Measurements from ENCODE around the gene ELAVL2.

Gene ELAVL2

DNA sequence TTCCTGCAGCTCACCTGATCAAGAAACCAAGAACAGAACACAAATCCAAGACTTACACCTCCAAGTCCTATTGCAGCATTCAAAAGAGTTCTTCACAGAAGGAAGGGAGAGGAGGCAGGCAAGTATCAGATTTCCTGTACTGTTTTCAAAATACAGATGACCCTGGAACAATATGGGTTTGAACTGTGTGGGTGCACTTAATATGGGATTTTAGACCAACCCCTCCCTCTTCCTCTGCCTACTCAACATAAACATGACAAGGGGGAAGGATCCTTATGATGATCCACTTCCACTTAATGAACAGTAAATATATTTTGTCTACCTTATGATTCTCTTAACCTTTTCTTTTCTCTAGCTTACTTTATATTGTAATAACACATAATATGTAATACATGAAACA lies 104.6 kb downstream of the ELAVL2 start:
- DNase-seq = no peak

DNA sequence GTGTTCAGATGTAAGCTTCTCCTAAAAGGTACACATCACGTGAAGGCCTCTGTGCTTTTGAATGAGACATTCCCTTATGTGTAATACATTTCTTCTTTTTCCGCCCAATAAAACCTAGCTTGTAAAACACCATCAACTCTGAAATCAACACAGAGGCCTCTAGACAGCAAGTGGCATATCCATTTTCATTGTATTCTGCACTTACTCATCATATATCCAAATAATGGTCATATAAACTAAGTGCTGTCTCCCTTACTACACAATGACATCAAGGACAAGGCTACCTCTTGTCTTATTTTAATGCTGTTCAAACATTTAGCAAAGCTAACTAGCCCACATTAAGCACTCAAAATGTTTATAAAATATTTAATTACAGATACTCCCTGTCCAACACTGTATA lies 108.5 kb downstream of the ELAVL2 start:
- no peak for DNase-seq

GRCh38 chr9:23707249-23707648 lies 118.8 kb downstream of the ELAVL2 start:
- DNase-seq = no peak

DNA sequence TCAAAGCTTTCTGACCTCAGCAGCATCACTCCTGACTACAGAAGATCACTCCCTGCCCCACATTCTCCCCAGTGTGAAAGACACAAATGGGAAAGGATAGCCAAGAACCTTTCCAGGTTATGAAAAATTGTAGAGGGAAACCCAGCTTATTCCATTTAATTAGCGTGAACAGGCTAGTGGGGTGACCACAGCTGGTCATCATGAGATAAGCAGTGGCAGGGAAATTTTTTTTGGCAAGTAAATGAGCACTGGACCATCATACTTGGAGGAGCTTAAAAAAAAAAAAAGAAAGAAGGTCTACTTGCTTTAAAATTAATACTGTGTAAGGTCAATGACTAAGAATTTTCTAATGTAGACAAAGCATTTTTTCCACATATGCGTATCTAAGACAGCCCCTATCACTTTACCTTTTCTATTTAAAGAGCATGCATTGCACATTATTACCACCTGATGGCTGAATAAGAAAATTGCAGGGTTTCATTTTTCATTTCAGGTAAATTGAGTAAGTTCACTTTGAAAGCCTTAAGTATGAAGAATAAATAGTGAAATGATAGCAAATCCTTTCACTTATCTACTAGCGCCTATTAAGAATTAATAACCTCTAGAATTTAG lies 123.6 kb downstream of the ELAVL2 start:
- DNase-seq = no peak

DNA sequence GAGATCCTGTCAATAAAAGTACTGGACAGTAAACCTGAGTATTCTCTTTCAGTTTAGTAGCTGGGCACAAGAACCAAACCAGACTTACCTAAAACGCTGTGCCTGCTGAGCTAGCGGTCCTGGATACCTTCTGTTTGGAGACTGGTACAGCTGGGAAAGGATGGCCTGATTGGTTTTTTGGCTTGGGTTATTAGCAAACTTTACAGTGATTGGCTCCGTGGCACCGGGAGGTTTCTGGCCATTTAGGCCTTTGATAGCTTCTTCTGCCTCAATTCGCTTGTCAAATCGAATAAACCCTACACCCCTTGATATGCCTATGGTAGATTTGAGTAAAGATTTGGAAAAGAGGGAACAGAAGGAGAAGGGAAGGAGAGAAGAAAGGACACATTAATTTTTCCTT lies 124.7 kb downstream of the ELAVL2 start:
- DNase-seq = no peak

- no peak for DNase-seq
Observed at GRCh38 chr9:23700359-23700758, 125.7 kb downstream of the ELAVL2 start.

- no peak for DNase-seq
Observed at GRCh38 chr9:23698161-23698560, 127.9 kb downstream of the ELAVL2 start.

DNA sequence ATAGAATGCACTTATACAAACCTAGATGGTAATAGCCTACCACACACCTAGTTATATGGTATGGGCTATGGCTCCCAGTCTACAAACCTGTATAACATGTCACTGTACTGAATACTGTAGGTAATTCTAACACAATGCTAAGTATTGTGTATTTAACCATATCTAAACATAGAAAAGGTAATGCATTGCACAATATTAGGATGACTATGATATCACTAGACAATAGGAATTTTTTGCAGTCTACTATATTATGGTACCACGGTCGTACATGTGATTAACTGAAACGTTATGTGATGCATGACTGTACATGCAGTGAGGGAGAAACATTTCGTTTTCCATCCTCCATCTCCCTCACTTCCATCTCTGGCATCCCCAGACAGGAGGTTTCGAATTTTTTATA lies 130.5 kb downstream of the ELAVL2 start:
- no peak for DNase-seq

GRCh38 chr9:23693374-23693773 lies 132.7 kb downstream of the ELAVL2 start:
- no peak for DNase-seq

DNA sequence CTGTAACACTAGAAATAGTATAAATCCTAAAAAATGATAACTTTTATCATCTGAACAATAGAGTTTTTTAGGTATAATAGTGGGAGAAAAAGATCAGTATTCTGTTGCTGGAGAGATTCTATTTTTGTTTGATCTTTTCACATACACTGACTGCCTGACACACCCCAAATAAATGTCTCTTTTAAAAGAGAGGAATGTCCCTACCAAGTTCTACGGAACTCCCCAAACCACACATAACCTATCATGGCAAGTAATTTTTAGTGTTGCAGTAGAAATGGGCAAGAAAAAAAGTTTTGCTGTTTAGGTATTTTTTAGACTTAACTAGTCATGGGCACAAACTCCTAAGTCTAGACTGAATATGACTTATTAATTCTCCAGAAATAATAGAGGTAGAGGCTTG lies 139.1 kb downstream of the ELAVL2 start:
- no peak for DNase-seq

- no peak for DNase-seq
Observed at GRCh38 chr9:23686257-23686656, 139.8 kb downstream of the ELAVL2 start.

DNA sequence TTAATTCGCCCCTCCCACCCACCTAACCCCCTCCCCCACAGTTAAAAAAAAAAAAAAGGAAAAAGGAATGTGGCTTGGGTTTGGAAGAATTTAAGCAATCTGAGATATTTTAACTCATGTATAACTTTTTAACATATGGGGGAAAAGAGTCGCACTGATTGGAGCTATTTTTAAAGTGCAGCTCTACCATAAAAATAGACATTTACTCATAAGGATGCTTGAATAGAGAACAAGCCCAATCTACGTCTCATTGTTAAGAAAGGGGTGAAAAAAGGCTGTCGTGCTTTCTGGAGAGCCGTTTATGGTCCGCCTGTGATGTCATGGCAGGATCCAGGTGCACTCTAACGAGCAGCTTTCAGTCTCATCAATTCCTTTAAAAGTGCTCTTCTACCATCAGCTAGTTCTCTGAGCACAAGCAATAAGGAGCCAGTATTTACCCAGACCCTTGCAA lies 142.4 kb downstream of the ELAVL2 start:
- no peak for DNase-seq

GRCh38 chr9:23682891-23683431 lies 143.1 kb downstream of the ELAVL2 start:
- no peak for DNase-seq

GRCh38 chr9:23682352-23682751 lies 143.7 kb downstream of the ELAVL2 start:
- DNase-seq = no peak

GRCh38 chr9:23677446-23677845 lies 148.6 kb downstream of the ELAVL2 start:
- no peak for DNase-seq

- DNase-seq = no peak
Observed at GRCh38 chr9:23674016-23674585, 151.9 kb downstream of the ELAVL2 start.

GRCh38 chr9:23672151-23672550 lies 153.9 kb downstream of the ELAVL2 start:
- DNase-seq = no peak

GRCh38 chr9:23669776-23670175 lies 156.3 kb downstream of the ELAVL2 start:
- DNase-seq = no peak

DNA sequence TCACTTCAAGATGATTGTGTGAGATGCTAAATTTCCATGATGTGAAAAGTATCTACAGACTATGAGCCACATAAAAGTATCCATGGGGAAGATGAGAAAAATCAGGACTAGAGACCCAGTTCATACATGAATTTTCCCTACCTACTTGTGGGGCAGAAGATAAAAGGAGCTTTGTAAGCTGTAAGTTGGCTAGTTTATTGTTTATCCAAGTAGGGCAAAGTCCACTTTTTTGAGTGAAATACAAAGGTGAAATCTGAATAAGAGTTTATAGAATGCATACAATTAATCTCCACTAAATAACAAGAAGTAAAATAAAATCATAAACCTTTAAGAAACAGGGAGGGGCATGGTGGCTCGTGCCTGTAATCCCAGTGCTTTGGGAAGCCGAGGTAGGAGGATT lies 160.4 kb downstream of the ELAVL2 start:
- DNase-seq = no peak

- DNase-seq = no peak
Observed at GRCh38 chr9:23665051-23665450, 161.0 kb downstream of the ELAVL2 start.

- no peak for DNase-seq
Observed at GRCh38 chr9:23663946-23664345, 162.1 kb downstream of the ELAVL2 start.

- DNase-seq = no peak
Observed at GRCh38 chr9:23663536-23663935, 162.5 kb downstream of the ELAVL2 start.

- DNase-seq = no peak
Observed at GRCh38 chr9:23663125-23663524, 162.9 kb downstream of the ELAVL2 start.

GRCh38 chr9:23662320-23662719 lies 163.7 kb downstream of the ELAVL2 start:
- DNase-seq = no peak

Measured in T-helper 2 cell (primary cell).